ENCODE results near the gene GPR84. TPM values are rescaled to one million over a fixed set of nuclear protein-coding genes. Genes with fewer than 3 reads are reported as not detected.

Gene GPR84
- polyA plus RNA-seq, 2 of the 4 experiments (the other 2 are of a cell fraction), result not detected

- TF ChIP-seq HMGXB4 (CRISPR knock-in tag; IDR thresholded peaks at IDR 0.05; ENCODE audit: borderline replicate concordance), result no peak
- TF ChIP-seq NFE2L2 (conservative IDR thresholded peaks at IDR 0.05; ENCODE audit: low read length), result no peak
- TF ChIP-seq E2F6 (IDR thresholded peaks at IDR 0.05; ENCODE audit: borderline replicate concordance, low read depth), result 0 out of 2 replicates have a peak, but pooled peaks have one; percentile 7
- no peak for TF ChIP-seq FOSB (CRISPR knock-in tag; IDR thresholded peaks at IDR 0.05)
- TF ChIP-seq EHF (CRISPR knock-in tag; IDR thresholded peaks at IDR 0.05), result no peak
- TF ChIP-seq CEBPB (IDR thresholded peaks at IDR 0.05), result peak in 1 of 2 experiments; percentile 51; a peak in 1 of 4 replicates
- TF ChIP-seq ATOH8 (CRISPR knock-in tag; IDR thresholded peaks at IDR 0.05; ENCODE audit: low read depth), result no peak
- TF ChIP-seq MAFK (IDR thresholded peaks at IDR 0.05; ENCODE audit: partially characterized antibody), result no peak
- TF ChIP-seq MYC (IDR thresholded peaks at IDR 0.05; ENCODE audit: borderline replicate concordance, low read length), result peak; percentile 77; the same call in 1 of the 2 replicates
- no peak for TF ChIP-seq CBX2 (IDR thresholded peaks at IDR 0.05; ENCODE audit: borderline replicate concordance, low read depth)
- TF ChIP-seq TFCP2L1 (CRISPR knock-in tag; IDR thresholded peaks at IDR 0.05), result peak; percentile 71; the same call in 1 of the 2 replicates
- TF ChIP-seq HDAC2 (IDR thresholded peaks at IDR 0.05), result no peak
- TF ChIP-seq ZNF302 (CRISPR knock-in tag; IDR thresholded peaks at IDR 0.05), result no peak
- TF ChIP-seq ELK1 (IDR thresholded peaks at IDR 0.05; ENCODE audit: low read depth, low read length), result no peak
- TF ChIP-seq EHMT2 (IDR thresholded peaks at IDR 0.05; ENCODE audit: low read depth), result no peak
- peak; percentile 38; the same call in 1 of the 2 replicates for TF ChIP-seq POLR2A (IDR thresholded peaks at IDR 0.05; ENCODE audit: low read length)
- TF ChIP-seq KDM5A (IDR thresholded peaks at IDR 0.05), result no peak
- no peak for TF ChIP-seq REST (IDR thresholded peaks at IDR 0.05)
- TF ChIP-seq HOXA7 (CRISPR knock-in tag; IDR thresholded peaks at IDR 0.05), result no peak
- no peak for TF ChIP-seq SREBF2 (IDR thresholded peaks at IDR 0.05)
These were observed 5.1 kb downstream of the GPR84 start (continued) for GRCh38 chr12:54358945-54359761.
